Vagina (tissue), 2 donors: Measurements from ENCODE around the gene ELMO1.

ENCODE experiments used
- CTCF ChIP-seq, 3 experiments: fragments of 450-650 bp in 2 of 3; fragments of 200-600 bp in 1 of 3; sonication (generic) in 1 of 3; IDR thresholded peaks; one replicate each; pipeline ENCODE4 v1.5.1; 2017 to 2019; ENCODE audit warnings: antibody characterized with exemption in 3 of 3, mild to moderate bottlenecking in 2 of 3, moderate library complexity in 2 of 3
- POLR2A ChIP-seq, 2 donors: fragments of 450-650 bp; IDR thresholded peaks; one replicate each; pipeline ENCODE4 v1.6.1; 2017; ENCODE audit warnings: antibody characterized with exemption in 2 of 2, mild to moderate bottlenecking in 2 of 2, moderate library complexity in 2 of 2
- POLR2AphosphoS5 ChIP-seq, 2 donors: sonication (generic); formaldehyde crosslinking; IDR thresholded peaks; one replicate each; pipeline ENCODE4 v1.9.0; 2017; ENCODE audit warnings: antibody characterized with exemption in 2 of 2, mild to moderate bottlenecking in 2 of 2, low read depth in 1 of 2; ENCODE audit not compliant: insufficient read depth in 1 of 2

- TF ChIP-seq CTCF (IDR thresholded peaks at IDR 0.05) (no peak), POLR2AphosphoS5 (IDR thresholded peaks at IDR 0.05; ENCODE audit: insufficient read depth in 1 of 2, low read depth in 1 of 2) (no peak), POLR2A (IDR thresholded peaks at IDR 0.05) (no peak)
Measured at GRCh38 chr7:37439653-37440026, 9.0 kb downstream of the ELMO1 start.
